Measurements from ENCODE around the gene ARMH3.

- TF ChIP-seq JUN (CRISPR knock-in tag; IDR thresholded peaks at IDR 0.05) (no peak), TEAD4 (CRISPR knock-in tag; IDR thresholded peaks at IDR 0.05) (no peak), PRDM15 (CRISPR knock-in tag; IDR thresholded peaks at IDR 0.05) (no peak), CTCF (IDR thresholded peaks at IDR 0.05) (no peak), ZNF425 (CRISPR knock-in tag; conservative IDR thresholded peaks at IDR 0.05) (no peak)
Observed at GRCh38 chr10:101835362-101835761, 220.6 kb downstream of the ARMH3 start.
